H9 (cell line): ENCODE measurements around the gene ACACA. TPM values are rescaled to one million over a fixed set of nuclear protein-coding genes. Genes with fewer than 3 reads are reported as not detected.
A peak's percentile ranks its signal among the peaks of the same experiment; 100 is the strongest.

Experiments
- DNase-seq: peaks from one replicate; pipeline ENCODE4 v3.0.0-alpha.2; 2017
- H2AFZ ChIP-seq: one replicate; pipeline ENCODE4 v1.6.1; 2013; ENCODE audit warnings: mild to moderate bottlenecking, low read length, control low read depth, moderate library complexity
- H2AK5ac ChIP-seq: 2 replicates; pipeline ENCODE4 v1.6.1; 2013; ENCODE audit warnings: low read length, control low read depth, mixed read lengths; ENCODE audit not compliant: insufficient read length
- H2BK120ac ChIP-seq: one replicate; pipeline ENCODE4 v1.6.1; 2013; ENCODE audit warnings: low read depth, mild to moderate bottlenecking, low read length, control low read depth, inconsistent platforms; ENCODE audit not compliant: poor library complexity, severe bottlenecking
- H2BK12ac ChIP-seq: 2 replicates; pipeline ENCODE4 v1.6.1; 2013; ENCODE audit warnings: low read length, control low read depth, mixed read lengths, low read depth; ENCODE audit not compliant: insufficient read length
- H2BK15ac ChIP-seq: 2 replicates; pipeline ENCODE4 v1.6.1; 2013; ENCODE audit warnings: low read depth, low read length, control low read depth
- H2BK20ac ChIP-seq: one replicate; pipeline ENCODE4 v1.6.1; 2013; ENCODE audit warnings: low read depth, mild to moderate bottlenecking, low read length, control low read depth, inconsistent platforms; ENCODE audit not compliant: poor library complexity, severe bottlenecking
- H2BK5ac ChIP-seq: 2 replicates; pipeline ENCODE4 v1.6.1; 2013; ENCODE audit warnings: low read length, control low read depth, mixed read lengths; ENCODE audit not compliant: insufficient read length
- H3K14ac ChIP-seq: 2 replicates; pipeline ENCODE4 v1.6.1; 2013; ENCODE audit warnings: low read length, control low read depth; ENCODE audit not compliant: insufficient read depth
- H3K18ac ChIP-seq: 2 replicates; pipeline ENCODE4 v1.6.1; 2013; ENCODE audit warnings: low read depth, mild to moderate bottlenecking, mixed read lengths, low read length, control low read depth; ENCODE audit not compliant: insufficient read length
- H3K23ac ChIP-seq: 2 replicates; pipeline ENCODE4 v1.6.1; 2013; ENCODE audit warnings: low read length, control low read depth, mixed read lengths, low read depth; ENCODE audit not compliant: insufficient read length
- H3K23me2 ChIP-seq: 2 replicates; pipeline ENCODE4 v1.6.1; 2013; ENCODE audit warnings: low read depth, mild to moderate bottlenecking, mixed read lengths, low read length, control low read depth; ENCODE audit not compliant: insufficient read length, poor library complexity, severe bottlenecking
- H3K27ac ChIP-seq: 2 replicates; pipeline ENCODE4 v1.5.1; 2013; ENCODE audit warnings: low read length, control low read depth, mixed read lengths, low read depth; ENCODE audit not compliant: insufficient read length
- H3K27me3 ChIP-seq: 2 replicates; pipeline ENCODE4 v1.6.1; 2013; ENCODE audit warnings: low read length, control low read depth, inconsistent platforms; ENCODE audit not compliant: insufficient read depth
- H3K4ac ChIP-seq: 2 replicates; pipeline ENCODE4 v1.6.1; 2013; ENCODE audit warnings: low read depth, mild to moderate bottlenecking, control low read depth, inconsistent platforms, low read length, moderate library complexity
- H3K4me1 ChIP-seq: 2 replicates; pipeline ENCODE4 v1.6.1; 2013; ENCODE audit warnings: low read length, control low read depth, inconsistent platforms; ENCODE audit not compliant: insufficient read depth
- H3K4me2 ChIP-seq: 2 replicates; pipeline ENCODE4 v1.6.1; 2013; ENCODE audit warnings: low read length, control low read depth, mixed read lengths; ENCODE audit not compliant: insufficient read length, insufficient read depth
- H3K56ac ChIP-seq: 2 replicates; pipeline ENCODE4 v1.6.1; 2013; ENCODE audit warnings: low read depth, mild to moderate bottlenecking, mixed read lengths, low read length, control low read depth; ENCODE audit not compliant: insufficient read length
- H3K79me1 ChIP-seq: 2 replicates; pipeline ENCODE4 v1.6.1; 2013; ENCODE audit warnings: low read depth, mild to moderate bottlenecking, moderate library complexity, low read length, control low read depth, inconsistent platforms; ENCODE audit not compliant: insufficient read depth, poor library complexity, severe bottlenecking
- H3K79me2 ChIP-seq: 2 replicates; pipeline ENCODE4 v1.6.1; 2013; ENCODE audit warnings: low read length, control low read depth, inconsistent platforms; ENCODE audit not compliant: insufficient read depth
- H3K9ac ChIP-seq: 2 replicates; pipeline ENCODE4 v1.6.1; 2013; ENCODE audit warnings: low read length, control low read depth, mixed read lengths; ENCODE audit not compliant: insufficient read length; ENCODE audit errors: extremely low read depth
- H3K9me3 ChIP-seq: one replicate; pipeline ENCODE4 v1.6.1; 2013; ENCODE audit warnings: low read depth, low read length, inconsistent platforms; ENCODE audit not compliant: control insufficient read depth
- H3T11ph ChIP-seq: one replicate; pipeline ENCODE4 v1.6.1; 2013; ENCODE audit warnings: mild to moderate bottlenecking, low read length, control low read depth, inconsistent platforms
- H4K20me1 ChIP-seq: one replicate; pipeline ENCODE4 v1.6.1; 2013; ENCODE audit not compliant: control insufficient read depth, insufficient read length, insufficient read depth
- H4K5ac ChIP-seq: 2 replicates; pipeline ENCODE4 v1.6.1; 2013; ENCODE audit warnings: low read depth, mild to moderate bottlenecking, mixed read lengths, low read length, control low read depth; ENCODE audit not compliant: insufficient read length
- H4K8ac ChIP-seq: replicated peaks from 2 replicates; pipeline ENCODE4 v1.6.1; 2013; ENCODE audit warnings: low read length, control low read depth, mixed read lengths, low read depth; ENCODE audit not compliant: insufficient read length
- H4K91ac ChIP-seq: 2 replicates; pipeline ENCODE4 v1.6.1; 2013; ENCODE audit warnings: low read depth, mild to moderate bottlenecking, moderate library complexity, mixed read lengths, low read length, control low read depth; ENCODE audit not compliant: insufficient read length
- H3K27ac Mint-ChIP-seq, 3 experiments: 2 replicates in 2 of 3; 3 replicates in 1 of 3; pipeline ENCODE4 v1.8.0; 2020 to 2021; ENCODE audit warnings: mixed read lengths in 3 of 3, mild to moderate bottlenecking in 1 of 3, moderate library complexity in 1 of 3
- H3K27me3 Mint-ChIP-seq: 2 replicates; pipeline ENCODE4 v1.8.0; 2021; ENCODE audit warnings: low read depth, mild to moderate bottlenecking, moderate library complexity, mixed read lengths
- H3K36me3 Mint-ChIP-seq, 3 experiments: 2 replicates in 2 of 3; 3 replicates in 1 of 3; pipeline ENCODE4 v1.8.0; 2020 to 2021; ENCODE audit warnings: low read depth in 3 of 3, mixed read lengths in 3 of 3; ENCODE audit not compliant: insufficient read depth in 1 of 3
- H3K4me1 Mint-ChIP-seq, 2 experiments: 2 replicates each; pipeline ENCODE4 v1.8.0; 2020; ENCODE audit warnings: mixed read lengths in 2 of 2
- H3K4me3 Mint-ChIP-seq, 2 experiments: 2 replicates in 1 of 2; 3 replicates in 1 of 2; pipeline ENCODE4 v1.8.0; 2020 to 2021; ENCODE audit warnings: mild to moderate bottlenecking in 2 of 2, mixed read lengths in 2 of 2, moderate library complexity in 1 of 2
- H3K9me3 Mint-ChIP-seq, 2 experiments: 2 replicates in 1 of 2; 3 replicates in 1 of 2; pipeline ENCODE4 v1.8.0; 2020; ENCODE audit warnings: mild to moderate bottlenecking in 2 of 2, mixed read lengths in 2 of 2, moderate library complexity in 1 of 2
- CTCF ChIP-seq: fragments of 200-600 bp; sonication (generic); conservative IDR thresholded peaks from 3 replicates; pipeline ENCODE4 v1.8.0; 2021; ENCODE audit warnings: antibody characterized with exemption, mild to moderate bottlenecking
- WGBS: extraction: QIAGEN DNeasy Blood & Tissue Kit; methylation state at CpG from one replicate; pipeline ENCODE4 v1.1.7; 2013; ENCODE audit warnings: missing lambda C conversion rate, low lambda C conversion rate, mixed read lengths; ENCODE audit not compliant: insufficient read length; ENCODE audit errors: extremely low coverage; 5-methylcytosine and 5-hydroxymethylcytosine counted together
- total RNA-seq: library from RNA; stranded (reverse); gene quantifications from 2 replicates; pipeline ENCODE4 v1.2.1, GENCODE V29; 2021

ACACA gene
- total RNA-seq, 1 experiment from 2014 or later: 135 TPM

- WGBS: no CpG with 5 or more reads among the region's 1 CpG
- no peaks in the 10 kb centered on the region for H3K27me3 Mint-ChIP-seq
- no peaks in the 10 kb centered on the region for H3K79me1 ChIP-seq
- H2BK15ac ChIP-seq: no peak overlapping the region
- no peak overlapping the region for H2BK120ac ChIP-seq
- H3K18ac ChIP-seq: no peak overlapping the region
- no peak overlapping the region for H2AK5ac ChIP-seq
- no peaks in the 10 kb centered on the region for H4K20me1 ChIP-seq
- no peaks in the 10 kb centered on the region for H3K27me3 ChIP-seq
- H3K9me3 Mint-ChIP-seq: no peaks in the 10 kb centered on the region
- no peaks in the 10 kb centered on the region for H3K23me2 ChIP-seq
- no peak overlapping the region for H4K8ac ChIP-seq
- H3K4me2 ChIP-seq: no peak overlapping the region
- no peak overlapping the region for H3K4ac ChIP-seq
- no peaks in the 10 kb centered on the region for H3K9me3 ChIP-seq
- H4K5ac ChIP-seq: no peak overlapping the region
- no peak overlapping the region for H2BK5ac ChIP-seq
- no peak overlapping the region for H2BK12ac ChIP-seq
- H3K27ac Mint-ChIP-seq: peak overlapping the region in 2 of 3 experiments; percentile 46 to 92; a peak in 3 of 7 replicates
- H3K23ac ChIP-seq: no peak overlapping the region
- H3K4me3 Mint-ChIP-seq: no peak overlapping the region
- peaks cover 61% of the 10 kb centered on the region in 2 experiments for H3K4me1 Mint-ChIP-seq
- H3K27ac ChIP-seq: no peak overlapping the region
- H2AFZ ChIP-seq: no peak overlapping the region
- no peak overlapping the region for H3K9ac ChIP-seq
- no peak for TF ChIP-seq CTCF
- H3T11ph ChIP-seq: no peak overlapping the region
- H3K36me3 Mint-ChIP-seq: peaks cover 0 to 6% (median 4%) of the 10 kb centered on the region in 3 experiments; a peak in 5 of 7 replicates
- H2BK20ac ChIP-seq: no peak overlapping the region
- no peak overlapping the region for H4K91ac ChIP-seq
- no peak overlapping the region for H3K56ac ChIP-seq
- H3K79me2 ChIP-seq: no peaks in the 10 kb centered on the region
- no peak for DNase-seq
- H3K4me1 ChIP-seq: peaks cover 10% of the 10 kb centered on the region
- no peak overlapping the region for H3K14ac ChIP-seq
Observed at GRCh38 chr17:37167756-37168155, 238.9 kb downstream of the ACACA start.
